ENCODE measurements around the gene POP4.

GRCh38 chr19:29564574-29565005 is 41.5 kb upstream of the POP4 start:
- no peak for TF ChIP-seq CTCF (IDR thresholded peaks at IDR 0.05)
- TF ChIP-seq POLR2A (IDR thresholded peaks at IDR 0.05), result no peak

All from thyroid gland (tissue), 4 donors.